Ishikawa (cell line): ENCODE data around the gene DCP1B.

Source experiments
- CEBPB ChIP-seq: IDR thresholded peaks from 2 replicates; pipeline ENCODE4 v1.6.1; 2012
- CREB1 ChIP-seq: IDR thresholded peaks from 2 replicates; pipeline ENCODE4 v1.6.1; 2012; ENCODE audit warnings: low read depth
- EGR1 ChIP-seq: IDR thresholded peaks from 2 replicates; pipeline ENCODE4 v1.6.1; 2012
- EP300 ChIP-seq: IDR thresholded peaks from 2 replicates; pipeline ENCODE4 v1.6.1; 2012; ENCODE audit warnings: borderline replicate concordance
- FOXM1 ChIP-seq: IDR thresholded peaks from 2 replicates; pipeline ENCODE4 v1.6.1; 2012; ENCODE audit warnings: low read depth, borderline replicate concordance
- NFIC ChIP-seq: IDR thresholded peaks from 2 replicates; pipeline ENCODE4 v1.6.1; 2012
- RAD21 ChIP-seq: IDR thresholded peaks from 2 replicates; pipeline ENCODE4 v1.6.1; 2012; ENCODE audit warnings: low read depth
- REST ChIP-seq: IDR thresholded peaks from 2 replicates; pipeline ENCODE4 v1.6.1; 2012; ENCODE audit warnings: low read depth, mild to moderate bottlenecking
- TAF1 ChIP-seq: IDR thresholded peaks from 2 replicates; pipeline ENCODE4 v1.6.1; 2012; ENCODE audit warnings: low read depth, mild to moderate bottlenecking
- TCF12 ChIP-seq: IDR thresholded peaks from 2 replicates; pipeline ENCODE4 v1.6.1; 2012; ENCODE audit warnings: low read depth
- TEAD4 ChIP-seq: IDR thresholded peaks from 2 replicates; pipeline ENCODE4 v1.6.1; 2012
- YY1 ChIP-seq: IDR thresholded peaks from 2 replicates; pipeline ENCODE4 v1.6.1; 2012; ENCODE audit warnings: low read depth
- ZBTB7A ChIP-seq: IDR thresholded peaks from 2 replicates; pipeline ENCODE4 v1.6.1; 2012; ENCODE audit warnings: low read depth
- TF ChIP-seq, protein P1 (sequence below): IDR thresholded peaks from 2 replicates; pipeline ENCODE4 v1.6.1; 2012
- TF ChIP-seq, protein P2 (sequence below): IDR thresholded peaks from 2 replicates; pipeline ENCODE4 v1.6.1; 2012

The DCP1B gene

DNA sequence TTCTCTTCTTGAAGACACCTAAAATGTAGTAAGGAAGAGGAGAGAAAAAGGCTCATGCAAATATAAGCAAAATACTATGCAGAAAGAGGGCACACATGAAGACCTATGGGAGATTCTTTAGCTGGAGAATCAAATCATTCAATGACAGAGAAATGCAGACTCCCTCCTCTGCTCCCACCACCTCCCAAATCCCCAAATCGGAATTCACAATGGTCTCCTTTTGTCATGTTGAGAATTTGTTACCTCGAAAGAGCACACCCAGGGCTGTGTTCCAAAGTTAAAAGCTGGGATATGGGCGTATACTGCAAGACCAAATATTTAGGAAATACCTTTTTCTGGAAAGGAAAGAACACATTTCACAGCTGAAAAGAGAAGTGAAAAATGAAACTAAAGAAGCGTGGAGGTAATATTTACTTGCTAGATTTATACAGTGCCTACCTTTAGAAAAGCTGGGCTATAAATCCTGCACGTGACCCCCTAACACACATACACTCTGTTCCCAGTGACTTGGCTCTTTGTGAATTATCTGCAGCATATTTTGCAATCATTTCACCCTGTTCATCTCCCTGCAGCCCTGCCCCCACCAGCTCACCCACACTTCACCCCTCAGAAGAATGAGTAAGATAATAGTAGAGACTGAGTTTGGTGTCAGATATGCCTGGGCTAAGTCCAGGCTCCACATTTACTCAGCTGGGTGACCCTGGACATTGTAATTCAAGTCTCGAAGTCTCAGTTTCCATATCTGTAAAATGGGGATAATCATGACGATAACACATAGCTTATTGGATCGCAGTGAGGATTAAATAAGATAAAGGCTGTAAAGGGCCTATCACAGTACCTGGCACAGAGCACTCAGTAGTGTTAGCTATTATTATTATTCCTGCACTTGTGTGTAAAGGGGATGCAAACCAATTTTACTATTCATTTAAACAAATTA lies 45.6 kb upstream of the DCP1B start:
- TF ChIP-seq RAD21 (no peak), REST (no peak), TAF1 (no peak), YY1 (no peak), CREB1 (no peak), FOXM1 (no peak), NFIC (no peak), EP300 (no peak), EGR1 (no peak), ZBTB7A (no peak), TEAD4 (no peak), CEBPB (no peak), TCF12 (no peak)
- TF ChIP-seq, protein P1, sequence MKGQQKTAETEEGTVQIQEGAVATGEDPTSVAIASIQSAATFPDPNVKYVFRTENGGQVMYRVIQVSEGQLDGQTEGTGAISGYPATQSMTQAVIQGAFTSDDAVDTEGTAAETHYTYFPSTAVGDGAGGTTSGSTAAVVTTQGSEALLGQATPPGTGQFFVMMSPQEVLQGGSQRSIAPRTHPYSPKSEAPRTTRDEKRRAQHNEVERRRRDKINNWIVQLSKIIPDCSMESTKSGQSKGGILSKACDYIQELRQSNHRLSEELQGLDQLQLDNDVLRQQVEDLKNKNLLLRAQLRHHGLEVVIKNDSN = no peak
- TF ChIP-seq, protein P2, sequence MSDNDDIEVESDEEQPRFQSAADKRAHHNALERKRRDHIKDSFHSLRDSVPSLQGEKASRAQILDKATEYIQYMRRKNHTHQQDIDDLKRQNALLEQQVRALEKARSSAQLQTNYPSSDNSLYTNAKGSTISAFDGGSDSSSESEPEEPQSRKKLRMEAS = no peak

DNA sequence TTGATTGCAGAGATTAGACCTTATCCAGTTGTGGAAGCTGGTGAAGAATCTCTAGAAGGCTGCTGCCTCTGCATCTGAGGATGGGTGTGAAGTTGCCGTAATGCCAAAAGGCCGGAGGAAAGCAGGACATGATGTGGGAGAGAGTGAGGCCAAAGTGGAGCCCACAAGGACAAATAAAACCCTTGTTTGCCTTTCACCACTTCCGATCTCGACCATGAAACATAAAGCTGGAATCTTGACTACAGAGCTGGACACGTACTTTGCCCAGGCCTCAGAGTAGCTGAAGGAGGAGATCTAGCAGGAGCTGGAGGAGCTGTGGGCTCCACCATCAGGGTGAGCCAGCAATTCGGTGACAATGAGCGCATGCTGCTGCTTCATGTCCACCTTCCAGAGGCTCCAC lies 43.5 kb upstream of the DCP1B start:
- TF ChIP-seq FOXM1 (no peak), TCF12 (no peak), TEAD4 (no peak), CREB1 (no peak), ZBTB7A (no peak), EGR1 (no peak), TAF1 (no peak), EP300 (no peak), CEBPB (no peak)
- TF ChIP-seq, protein P1 = no peak
- TF ChIP-seq, protein P2 = no peak

DNA sequence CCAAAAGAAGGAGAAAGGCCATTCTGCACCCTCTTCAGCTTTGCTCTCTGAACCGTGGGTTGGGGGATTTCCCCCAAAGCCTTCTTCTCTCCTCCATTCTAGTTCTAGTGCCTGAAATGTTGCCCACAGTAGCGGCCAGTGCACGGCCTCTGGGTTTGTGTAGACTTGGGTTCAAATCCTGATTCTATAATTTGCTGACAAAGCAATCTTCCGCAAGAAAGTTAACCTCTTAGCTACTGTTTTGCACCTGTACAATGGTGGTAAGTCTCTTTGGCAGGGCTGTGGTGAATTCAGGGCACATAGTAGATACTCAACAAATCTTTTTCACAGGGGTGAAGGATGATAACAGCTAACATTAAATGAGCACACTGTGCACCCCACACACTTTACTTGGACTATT lies 42.7 kb upstream of the DCP1B start:
- TF ChIP-seq YY1 (no peak), CREB1 (no peak), CEBPB (no peak), EGR1 (no peak), NFIC (no peak), FOXM1 (no peak), RAD21 (no peak), TAF1 (no peak), TEAD4 (no peak), ZBTB7A (no peak), REST (no peak), EP300 (no peak), TCF12 (no peak)
- TF ChIP-seq, protein P2 = no peak
- TF ChIP-seq, protein P1 = no peak

DNA sequence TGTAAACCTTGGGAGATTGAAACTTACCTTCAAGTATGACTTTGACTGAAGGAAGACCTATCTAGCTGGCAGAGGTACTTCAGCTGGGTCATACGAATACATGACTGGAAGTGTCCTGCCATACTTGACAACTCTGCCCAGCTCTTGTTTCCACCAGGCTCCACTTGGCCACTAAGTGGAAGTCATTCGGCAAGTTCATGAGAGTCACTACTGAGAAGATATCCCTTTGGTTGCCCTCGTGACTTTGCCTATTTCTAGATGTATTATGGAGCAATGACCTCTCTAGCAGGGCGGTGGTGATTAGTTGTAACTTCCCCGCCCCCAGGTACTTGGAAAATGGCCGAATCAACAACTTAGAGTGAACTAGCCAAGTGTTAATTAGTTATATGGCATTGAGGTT lies 39.9 kb upstream of the DCP1B start:
- TF ChIP-seq CEBPB (no peak), FOXM1 (no peak), TEAD4 (no peak), TCF12 (no peak), ZBTB7A (no peak), YY1 (no peak), EP300 (no peak)

GRCh38 chr12:2043054-2043453 lies 38.8 kb upstream of the DCP1B start:
- TF ChIP-seq RAD21 (no peak), TCF12 (no peak), EP300 (no peak), ZBTB7A (no peak), EGR1 (no peak), CEBPB (no peak), NFIC (no peak), YY1 (no peak), FOXM1 (no peak), TAF1 (no peak), REST (no peak), TEAD4 (no peak), CREB1 (no peak)
- TF ChIP-seq, protein P1 = no peak
- TF ChIP-seq, protein P2 = no peak
